Esophagus muscularis mucosa (tissue), 3 donors: Measurements from ENCODE around the gene TMEM170A.

Experiments
- CTCF ChIP-seq, 3 experiments: fragments of 200-600 bp in 2 of 3; fragments of 450-650 bp in 1 of 3; sonication (generic) in 2 of 3; IDR thresholded peaks; one replicate each; pipeline ENCODE4 v1.5.1; 2017 to 2019; ENCODE audit warnings: antibody characterized with exemption in 3 of 3, mild to moderate bottlenecking in 2 of 3, moderate library complexity in 1 of 3
- EP300 ChIP-seq: sonication (generic); formaldehyde crosslinking; IDR thresholded peaks from one replicate; pipeline ENCODE4 v1.6.1; 2017; ENCODE audit warnings: antibody characterized with exemption

- no peak for TF ChIP-seq EP300
- peak in 2 of 3 experiments; percentile 100 for TF ChIP-seq CTCF (IDR thresholded peaks at IDR 0.05)
These were observed at the start of gene TMEM170A for GRCh38 chr16:75464122-75464918.
